Loucy (cell line): Measurements from ENCODE around the gene GTF3C1.

Experiments used
- EZH2phosphoT487 ChIP-seq: fragments of 200-600 bp; IDR thresholded peaks from 2 replicates; pipeline ENCODE4 v1.6.1; 2018; ENCODE audit warnings: antibody characterized with exemption, mild to moderate bottlenecking, moderate library complexity, borderline replicate concordance
- TF ChIP-seq, protein P1 (sequence below): fragments of 200-600 bp; sonication (generic); conservative IDR thresholded peaks from 2 replicates; pipeline ENCODE4 v1.5.1; 2014; ENCODE audit warnings: mild to moderate bottlenecking, antibody characterized with exemption, low read length

DNA sequence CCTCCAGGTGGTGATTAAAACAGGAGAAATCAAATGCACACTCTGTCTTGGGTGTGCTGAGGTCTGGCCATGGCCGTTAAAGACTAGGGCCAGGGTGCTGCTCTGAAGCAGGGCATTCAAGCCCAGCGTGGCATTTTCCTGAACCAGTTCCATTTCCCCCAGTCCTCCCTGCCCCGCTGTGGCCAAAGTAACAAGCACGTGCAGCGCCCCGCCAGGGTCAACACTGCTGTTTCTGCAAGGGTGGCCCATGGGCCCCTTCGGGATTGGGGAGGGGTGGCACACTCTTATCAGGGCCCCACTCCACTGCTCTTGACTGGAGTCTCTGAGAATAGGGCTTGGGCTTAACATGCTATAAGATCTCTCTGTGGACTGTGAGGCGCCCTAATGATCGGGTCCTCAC lies 74.8 kb downstream of the GTF3C1 start:
- TF ChIP-seq, protein P1, sequence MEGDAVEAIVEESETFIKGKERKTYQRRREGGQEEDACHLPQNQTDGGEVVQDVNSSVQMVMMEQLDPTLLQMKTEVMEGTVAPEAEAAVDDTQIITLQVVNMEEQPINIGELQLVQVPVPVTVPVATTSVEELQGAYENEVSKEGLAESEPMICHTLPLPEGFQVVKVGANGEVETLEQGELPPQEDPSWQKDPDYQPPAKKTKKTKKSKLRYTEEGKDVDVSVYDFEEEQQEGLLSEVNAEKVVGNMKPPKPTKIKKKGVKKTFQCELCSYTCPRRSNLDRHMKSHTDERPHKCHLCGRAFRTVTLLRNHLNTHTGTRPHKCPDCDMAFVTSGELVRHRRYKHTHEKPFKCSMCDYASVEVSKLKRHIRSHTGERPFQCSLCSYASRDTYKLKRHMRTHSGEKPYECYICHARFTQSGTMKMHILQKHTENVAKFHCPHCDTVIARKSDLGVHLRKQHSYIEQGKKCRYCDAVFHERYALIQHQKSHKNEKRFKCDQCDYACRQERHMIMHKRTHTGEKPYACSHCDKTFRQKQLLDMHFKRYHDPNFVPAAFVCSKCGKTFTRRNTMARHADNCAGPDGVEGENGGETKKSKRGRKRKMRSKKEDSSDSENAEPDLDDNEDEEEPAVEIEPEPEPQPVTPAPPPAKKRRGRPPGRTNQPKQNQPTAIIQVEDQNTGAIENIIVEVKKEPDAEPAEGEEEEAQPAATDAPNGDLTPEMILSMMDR: no peak
- TF ChIP-seq EZH2phosphoT487: no peak
